Vagina (tissue), 2 donors: ENCODE results near the gene SDHB.

Experiments used
- CTCF ChIP-seq, 3 experiments: fragments of 450-650 bp in 2 of 3; fragments of 200-600 bp in 1 of 3; sonication (generic) in 1 of 3; IDR thresholded peaks; one replicate each; pipeline ENCODE4 v1.5.1; 2017 to 2019; ENCODE audit warnings: antibody characterized with exemption in 3 of 3, mild to moderate bottlenecking in 2 of 3, moderate library complexity in 2 of 3
- POLR2A ChIP-seq, 2 donors: fragments of 450-650 bp; IDR thresholded peaks; one replicate each; pipeline ENCODE4 v1.6.1; 2017; ENCODE audit warnings: antibody characterized with exemption in 2 of 2, mild to moderate bottlenecking in 2 of 2, moderate library complexity in 2 of 2
- POLR2AphosphoS5 ChIP-seq, 2 donors: sonication (generic); formaldehyde crosslinking; IDR thresholded peaks; one replicate each; pipeline ENCODE4 v1.9.0; 2017; ENCODE audit warnings: antibody characterized with exemption in 2 of 2, mild to moderate bottlenecking in 2 of 2, low read depth in 1 of 2; ENCODE audit not compliant: insufficient read depth in 1 of 2

DNA sequence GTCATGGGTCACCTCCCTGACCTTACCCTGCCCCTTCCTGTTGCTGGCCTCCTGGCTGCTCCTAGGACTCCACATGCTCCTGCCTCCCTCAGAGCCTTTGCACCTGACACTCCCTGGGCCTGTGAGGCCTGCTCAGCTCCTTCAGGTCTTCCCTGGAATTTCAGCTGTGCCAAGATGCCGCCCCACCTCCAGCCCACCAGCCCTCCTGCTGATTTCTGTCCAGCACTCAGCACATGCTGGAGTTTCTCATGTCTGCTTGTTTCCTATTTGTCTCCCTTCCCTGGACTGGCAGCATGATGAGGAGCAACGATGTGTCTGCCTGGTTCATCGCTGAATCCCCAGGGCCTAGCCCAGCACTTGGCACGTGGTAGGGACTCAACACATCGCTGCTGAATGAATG lies 76.5 kb downstream of the SDHB start:
- no peak for TF ChIP-seq POLR2A (IDR thresholded peaks at IDR 0.05)
- TF ChIP-seq CTCF (IDR thresholded peaks at IDR 0.05) = no peak
- no peak for TF ChIP-seq POLR2AphosphoS5 (IDR thresholded peaks at IDR 0.05; ENCODE audit: insufficient read depth in 1 of 2, low read depth in 1 of 2)
